Left ventricle myocardium superior (tissue), 1 donor: ENCODE data around the gene NAA35. TPM values are rescaled to one million over a fixed set of nuclear protein-coding genes. Genes with fewer than 3 reads are reported as not detected.
"Not testable (repeated sequence)": the region's sequence is repeated elsewhere in the genome, so short reads cannot be mapped to it uniquely, and the experiment has no call there.

Experiments
- ATAC-seq: fragments of 200-7000 bp; cut with Tn5 transposase; one replicate; pipeline ENCODE4 v1.9.1; 2020; ENCODE audit warnings: mild to moderate bottlenecking, moderate library complexity
- DNase-seq: peaks from one replicate; pipeline ENCODE4 v3.0.0-alpha.2; 2020
- intact Hi-C: fragments of 100-400 bp; cut with micrococcal nuclease; formaldehyde crosslinking; loops from one replicate; pipeline ENCODE4 v1.11.0; 2022
- total RNA-seq: library from RNA; stranded (reverse); fragmentation: NEBNext Ultra II Directional; extraction: Animal tissue kit (Norgen Biotek cat#: 25700); gene quantifications from one replicate; pipeline ENCODE4 v1.2.1, GENCODE V29; 2021
- donor health status: DM: no; HTN: yes; CAD: no; lungs with severe emphysema.

NAA35 gene
- total RNA-seq, 1 donor from 2014 or later = 18.2 TPM

- DNase-seq (no peak), ATAC-seq (no peak)
- intact Hi-C loops = no loop called here
These were observed 2.2 kb downstream of the NAA35 start for GRCh38 chr9:85942913-85943709.

GRCh38 chr9:85943757-85944430, 2.9 kb downstream of the NAA35 start:
- intact Hi-C loops = no loop called here
- DNase-seq = no peak

GRCh38 chr9:85944672-85945071, 3.7 kb downstream of the NAA35 start:
- no peak for ATAC-seq
- intact Hi-C loops = no loop called here
- DNase-seq = no peak

More at GRCh38 chr9:85943757-85944430, 2.9 kb downstream of the NAA35 start:
- ATAC-seq = no peak

GRCh38 chr9:85949586-85950335, 8.8 kb downstream of the NAA35 start:
- DNase-seq (no peak), ATAC-seq (no peak)
- intact Hi-C loops = no loop called here

- intact Hi-C loops = no loop called here
- DNase-seq (no peak), ATAC-seq (no peak)
These were observed 19.0 kb downstream of the NAA35 start for GRCh38 chr9:85959955-85960354.

- intact Hi-C loops = no loop called here
- ATAC-seq (peak; percentile 62), DNase-seq (no peak)
These were observed 19.7 kb downstream of the NAA35 start for GRCh38 chr9:85960688-85961093.

GRCh38 chr9:85964526-85964925, 23.6 kb downstream of the NAA35 start:
- intact Hi-C loops = no loop called here
- no peak for DNase-seq
- no peak for ATAC-seq

GRCh38 chr9:85964949-85965348, 24.0 kb downstream of the NAA35 start:
- DNase-seq (no peak), ATAC-seq (no peak)
- intact Hi-C loops = no loop called here

- intact Hi-C loops = no loop called here
- DNase-seq = no peak
- ATAC-seq = no peak
These were observed 28.8 kb downstream of the NAA35 start for GRCh38 chr9:85969727-85970126.

GRCh38 chr9:85971731-85972130, 30.8 kb downstream of the NAA35 start:
- ATAC-seq = no peak
- intact Hi-C loops = no loop called here
- DNase-seq = no peak

- DNase-seq (no peak), ATAC-seq (no peak)
- intact Hi-C loops = no loop called here
These were observed 32.3 kb downstream of the NAA35 start for GRCh38 chr9:85973238-85973637.

- intact Hi-C loops, DNase-seq, ATAC-seq: not testable (repeated sequence)
These were observed 33.2 kb downstream of the NAA35 start for GRCh38 chr9:85974055-85974547.

GRCh38 chr9:85978496-85978895, 37.5 kb downstream of the NAA35 start:
- intact Hi-C loops = no loop called here
- DNase-seq = no peak
- ATAC-seq = no peak

GRCh38 chr9:85981369-85981768, 40.4 kb downstream of the NAA35 start:
- no peak for ATAC-seq
- intact Hi-C loops = no loop called here
- DNase-seq = no peak

GRCh38 chr9:85984457-85984856, 43.5 kb downstream of the NAA35 start:
- ATAC-seq (no peak), DNase-seq (no peak)
- intact Hi-C loops = no loop called here

GRCh38 chr9:85987236-85987635, 46.3 kb downstream of the NAA35 start:
- DNase-seq = no peak
- intact Hi-C loops = no loop called here
- ATAC-seq = no peak

- DNase-seq (no peak), ATAC-seq (no peak)
- intact Hi-C loops = no loop called here
These were observed 53.2 kb downstream of the NAA35 start for GRCh38 chr9:85994191-85994590.

GRCh38 chr9:85995097-85995496, 54.2 kb downstream of the NAA35 start:
- intact Hi-C loops = no loop called here
- ATAC-seq = no peak
- DNase-seq = no peak

- no peak for DNase-seq
- intact Hi-C loops = no loop called here
- no peak for ATAC-seq
These were observed 54.7 kb downstream of the NAA35 start for GRCh38 chr9:85995599-85995998.

- DNase-seq (no peak), ATAC-seq (no peak)
- intact Hi-C loops = no loop called here
These were observed 64.4 kb downstream of the NAA35 start for GRCh38 chr9:86005253-86005775.
